Measurements from ENCODE around the gene ALG12. TPM values are rescaled to one million over a fixed set of nuclear protein-coding genes. Genes with fewer than 3 reads are reported as not detected.

ALG12 gene
- total RNA-seq, 1 donor from 2014 or later = 14.6 TPM

- DNase-seq (ENCODE audit: low read depth, low spot score) = no peak
Measured at GRCh38 chr22:49958366-49958921, 40.2 kb upstream of the ALG12 start.

GRCh38 chr22:49957826-49958365, 39.7 kb upstream of the ALG12 start:
- no peak for DNase-seq (ENCODE audit: low read depth, low spot score)

GRCh38 chr22:49956914-49957825, 38.9 kb upstream of the ALG12 start:
- DNase-seq (ENCODE audit: low read depth, low spot score) = no peak

- no peak for DNase-seq (ENCODE audit: low read depth, low spot score)
Measured at GRCh38 chr22:49956418-49956770, 38.2 kb upstream of the ALG12 start.

- no peak for DNase-seq (ENCODE audit: low read depth, low spot score)
Measured at GRCh38 chr22:49955581-49956417, 37.6 kb upstream of the ALG12 start.

GRCh38 chr22:49954991-49955580, 36.8 kb upstream of the ALG12 start:
- DNase-seq (ENCODE audit: low read depth, low spot score) = no peak

GRCh38 chr22:49954354-49954753, 36.1 kb upstream of the ALG12 start:
- DNase-seq (ENCODE audit: low read depth, low spot score) = no peak

- no peak for DNase-seq (ENCODE audit: low read depth, low spot score)
Measured at GRCh38 chr22:49953680-49954344, 35.6 kb upstream of the ALG12 start.

- DNase-seq (ENCODE audit: low read depth, low spot score) = no peak
Measured at GRCh38 chr22:49953027-49953679, 34.9 kb upstream of the ALG12 start.

- no peak for DNase-seq (ENCODE audit: low read depth, low spot score)
Measured at GRCh38 chr22:49951986-49952896, 34.0 kb upstream of the ALG12 start.

- DNase-seq (ENCODE audit: low read depth, low spot score) = no peak
Measured at GRCh38 chr22:49951678-49951985, 33.4 kb upstream of the ALG12 start.

- DNase-seq (ENCODE audit: low read depth, low spot score) = no peak
Measured at GRCh38 chr22:49951000-49951677, 32.9 kb upstream of the ALG12 start.

GRCh38 chr22:49950396-49950994, 32.3 kb upstream of the ALG12 start:
- no peak for DNase-seq (ENCODE audit: low read depth, low spot score)

GRCh38 chr22:49949914-49950292, 31.7 kb upstream of the ALG12 start:
- no peak for DNase-seq (ENCODE audit: low read depth, low spot score)

- DNase-seq (ENCODE audit: low read depth, low spot score) = no peak
Measured at GRCh38 chr22:49948958-49949913, 31.0 kb upstream of the ALG12 start.

- no peak for DNase-seq (ENCODE audit: low read depth, low spot score)
Measured at GRCh38 chr22:49948116-49948957, 30.1 kb upstream of the ALG12 start.

- DNase-seq (ENCODE audit: low read depth, low spot score) = no peak
Measured at GRCh38 chr22:49947296-49947622, 29.0 kb upstream of the ALG12 start.
